HCT116 (cell line): ENCODE measurements around the gene PRKD2. TPM values are rescaled to one million over a fixed set of nuclear protein-coding genes. Genes with fewer than 3 reads are reported as not detected.

Source experiments
- ATAC-seq: fragments of 200-7000 bp; cut with Tn5 transposase; 2 replicates; pipeline ENCODE4 v1.9.1; 2020; ENCODE audit warnings: mild to moderate bottlenecking, moderate library complexity
- BruUV-seq: library from RNA; stranded (reverse); fragments of 400-500 nt; replicated peaks from 2 replicates; lab custom pipeline; 2021; lab: Mats Ljungman, UMichigan
- CTCF ChIA-PET: fragments of 300-600 bp; sonication (Branson Sonifier 250); formaldehyde crosslinking; loops from one replicate; lab custom pipeline; 2021; ENCODE audit warnings: antibody characterized with exemption; lab: Charles Lee
- POLR2A ChIA-PET: fragments of 300-600, 350-600 bp; sonication (Branson Sonifier 250); formaldehyde crosslinking; loops from one replicate; lab custom pipeline; 2021; ENCODE audit warnings: antibody characterized with exemption; lab: Charles Lee
- RAD21 ChIA-PET, 2 experiments: fragments of 300-600 bp; sonication (Branson Sonifier 250); formaldehyde crosslinking; loops; one replicate each; lab custom pipeline; 2023; ENCODE audit warnings: low total read pairs in 2 of 2; ENCODE audit not compliant: uncharacterized antibody in 2 of 2, unreplicated experiment in 2 of 2, low non-redundant PET in 1 of 2; lab: Charles Lee
- DNase-seq: peaks from one replicate; pipeline ENCODE4 v3.0.0-alpha.2; 2010; ENCODE audit warnings: low read depth, low spot score
- H2AFZ ChIP-seq: fragments of 200-600 bp; shearing (Covaris generic), sonication (generic); 2 replicates; pipeline ENCODE4 v1.6.1; 2017; ENCODE audit warnings: low read depth, mixed run types, mixed read lengths, antibody characterized with exemption, low read length; ENCODE audit not compliant: poor library complexity, severe bottlenecking
- H3K27ac ChIP-seq: 2 replicates; pipeline ENCODE4 v1.5.1; 2012; ENCODE audit warnings: low read depth, low read length
- H3K27me3 ChIP-seq: fragments of 200-600 bp; sonication (generic); 2 replicates; pipeline ENCODE4 v1.6.1; 2016; ENCODE audit warnings: mixed run types, low read length, mixed read lengths; ENCODE audit not compliant: insufficient read depth
- H3K36me3 ChIP-seq, 2 experiments: fragments of 200-500 bp in 1 of 2; fragments of 200-600 bp in 1 of 2; sonication (Bioruptor generic) in 1 of 2; sonication (generic) in 1 of 2; 2 replicates each; pipeline versions ENCODE4 v1.5.1 to v1.6.1; 2014 to 2016; ENCODE audit warnings: low read length in 2 of 2, inconsistent platforms in 1 of 2, mixed read lengths in 1 of 2, mixed run types in 1 of 2; ENCODE audit not compliant: insufficient read depth in 2 of 2, control insufficient read depth in 1 of 2
- H3K4me1 ChIP-seq, 2 experiments: fragments of 200-600 bp in 1 of 2; sonication (generic) in 1 of 2; 2 replicates each; pipeline versions ENCODE4 v1.5.1 to v1.6.1; 2012 to 2017; ENCODE audit warnings: low read length in 2 of 2, inconsistent platforms in 1 of 2, mild to moderate bottlenecking in 1 of 2, mixed read lengths in 1 of 2, mixed run types in 1 of 2, moderate library complexity in 1 of 2; ENCODE audit not compliant: insufficient read depth in 2 of 2, control insufficient read depth in 1 of 2
- H3K4me2 ChIP-seq: fragments of 200-600 bp; sonication (generic); 2 replicates; pipeline ENCODE4 v1.6.1; 2017; ENCODE audit warnings: mixed run types, low read length, mixed read lengths
- H3K4me3 ChIP-seq, 2 experiments: fragments of 200-600 bp in 1 of 2; sonication (generic) in 1 of 2; replicated peaks in 1 of 2; 2 replicates each; pipeline ENCODE4 v1.5.1; 2011 to 2016; ENCODE audit warnings: low read length in 2 of 2, control low read depth in 1 of 2, low read depth in 1 of 2, mild to moderate bottlenecking in 1 of 2, mixed read lengths in 1 of 2, mixed run types in 1 of 2
- H3K79me2 ChIP-seq: fragments of 200-600 bp; sonication (generic); 2 replicates; pipeline ENCODE4 v1.6.1; 2017; ENCODE audit warnings: mild to moderate bottlenecking, mixed run types, low read length, moderate library complexity, mixed read lengths; ENCODE audit not compliant: insufficient read depth
- H3K9ac ChIP-seq: fragments of 200-600 bp; sonication (generic); 2 replicates; pipeline ENCODE4 v1.6.1; 2016; ENCODE audit warnings: low read length, mixed read lengths
- H3K9me2 ChIP-seq: fragments of 200-600 bp; sonication (generic), shearing (Covaris generic); 2 replicates; pipeline ENCODE4 v1.6.1; 2017; ENCODE audit warnings: mixed run types, mild to moderate bottlenecking, moderate library complexity; ENCODE audit not compliant: insufficient read depth
- H3K9me3 ChIP-seq, 2 experiments: fragments of 200-500 bp in 1 of 2; fragments of 200-600 bp in 1 of 2; sonication (Bioruptor generic) in 1 of 2; sonication (generic) in 1 of 2; 2 replicates each; pipeline ENCODE4 v1.6.1; 2014 to 2017; ENCODE audit warnings: low read length in 2 of 2, mixed read lengths in 2 of 2, inconsistent platforms in 1 of 2, low read depth in 1 of 2, mild to moderate bottlenecking in 1 of 2, mixed run types in 1 of 2, moderate library complexity in 1 of 2; ENCODE audit not compliant: control insufficient read depth in 1 of 2, insufficient read depth in 1 of 2
- H4K20me1 ChIP-seq: fragments of 200-600 bp; sonication (generic), shearing (Covaris generic); 2 replicates; pipeline ENCODE4 v1.6.1; 2017; ENCODE audit warnings: mixed run types, mild to moderate bottlenecking, moderate library complexity; ENCODE audit not compliant: insufficient read depth
- EGR1 ChIP-seq: IDR thresholded peaks from 2 replicates; pipeline ENCODE4 v1.6.1; 2012; ENCODE audit warnings: low read depth
- FOSL1 ChIP-seq: IDR thresholded peaks from 2 replicates; pipeline ENCODE4 v1.6.1; 2012; ENCODE audit warnings: low read depth
- JUND ChIP-seq: IDR thresholded peaks from 2 replicates; pipeline ENCODE4 v1.6.1; 2012
- POLR2A ChIP-seq: IDR thresholded peaks from 2 replicates; pipeline ENCODE4 v1.7.0; 2011; ENCODE audit warnings: borderline replicate concordance; ENCODE audit not compliant: insufficient read depth, insufficient read length; ENCODE audit errors: extremely low read depth
- RAD21 ChIP-seq: IDR thresholded peaks from 2 replicates; pipeline ENCODE4 v1.6.1; 2012; ENCODE audit warnings: low read depth, mild to moderate bottlenecking
- SRF ChIP-seq: IDR thresholded peaks from 2 replicates; pipeline ENCODE4 v1.6.1; 2012; ENCODE audit warnings: low read depth
- TCF7L2 ChIP-seq: IDR thresholded peaks from 2 replicates; pipeline ENCODE4 v1.7.0; 2011; ENCODE audit warnings: borderline replicate concordance, inconsistent platforms; ENCODE audit not compliant: insufficient read depth, insufficient read length; ENCODE audit errors: extremely low read depth
- YY1 ChIP-seq: IDR thresholded peaks from 2 replicates; pipeline ENCODE4 v1.6.1; 2011; ENCODE audit warnings: low read length, low read depth, moderate library complexity, mild to moderate bottlenecking; ENCODE audit not compliant: insufficient replicate concordance; ENCODE audit errors: extremely low read depth
- ZNF274 ChIP-seq: fragments of 200-500 bp; sonication (Bioruptor generic); IDR thresholded peaks from 2 replicates; pipeline ENCODE4 v1.6.1; 2014; ENCODE audit warnings: mild to moderate bottlenecking, low read depth, low read length, inconsistent platforms
- intact Hi-C: fragments of 100-400 bp; cut with micrococcal nuclease; formaldehyde crosslinking; loops from 2 replicates; pipeline ENCODE4 v1.10.0; 2022
- total RNA-seq: library from RNA; stranded (reverse); gene quantifications from one replicate; pipeline ENCODE4 v1.2.1, GENCODE V29; 2021; ENCODE audit not compliant: unreplicated experiment

The PRKD2 gene
- total RNA-seq, 1 experiment from 2014 or later: 73.5 TPM

- H3K4me2 ChIP-seq: peak overlapping the region; percentile 92
- H3K36me3 ChIP-seq: peaks cover 0 to 18% of the 10 kb centered on the region in 2 experiments; a peak in 2 of 4 replicates
- H4K20me1 ChIP-seq: no peaks in the 10 kb centered on the region
- H3K27ac ChIP-seq: peak overlapping the region; percentile 90
- ChIA-PET CTCF (interaction anchor here (0.6 to 1.9 kb wide), 3 partner anchors 9 to 44 kb away, joined by 3 to 5 read pairs (median 4); no protein-coding TSS in a partner anchor), POLR2A (interaction anchor here (0.7 to 1.4 kb wide), 2 partner anchors 15 to 24 kb away, joined by 3 to 5 read pairs; no protein-coding TSS in a partner anchor), RAD21 (no interaction called here)
- peak overlapping the region; percentile 84 for H3K9ac ChIP-seq
- no peaks in the 10 kb centered on the region for H3K27me3 ChIP-seq
- no peak for TF ChIP-seq EGR1
- TF ChIP-seq RAD21: no peak
- TF ChIP-seq TCF7L2: no peak
- TF ChIP-seq ZNF274: no peak
- TF ChIP-seq POLR2A: no peak
- TF ChIP-seq YY1: no peak
- ATAC-seq (peak; percentile 1), DNase-seq (no peak)
- H3K79me2 ChIP-seq: peaks cover 27% of the 10 kb centered on the region
- no peak overlapping the region for H2AFZ ChIP-seq
- intact Hi-C loops: no loop called here
- H3K4me1 ChIP-seq: peaks cover 10 to 36% of the 10 kb centered on the region in 2 experiments; a peak in 3 of 4 replicates
- H3K9me2 ChIP-seq: no peaks in the 10 kb centered on the region
- H3K4me3 ChIP-seq: peak overlapping the region; percentile 82 to 90
- BruUV-seq: no TSS peak
- no peaks in the 10 kb centered on the region for H3K9me3 ChIP-seq
These were observed 261 bp downstream of the PRKD2 start for GRCh38 chr19:46716672-46717033.

GRCh38 chr19:46715975-46716671, 791 bp downstream of the PRKD2 start:
- no peaks in the 10 kb centered on the region for H3K9me3 ChIP-seq
- TF ChIP-seq SRF (no peak), EGR1 (no peak), FOSL1 (no peak), JUND (no peak)
- H4K20me1 ChIP-seq: no peaks in the 10 kb centered on the region
- no peak overlapping the region for H2AFZ ChIP-seq
- H3K27ac ChIP-seq: peak overlapping the region; percentile 90
- CTCF ChIA-PET: interaction anchor here (1.9 kb wide), 1 partner anchor 12 kb away, joined by 5 read pairs; no protein-coding TSS in a partner anchor
- peak overlapping the region; percentile 92 for H3K4me2 ChIP-seq
- peak overlapping the region; percentile 84 for H3K9ac ChIP-seq
- POLR2A ChIA-PET: interaction anchor here (0.6 to 1.4 kb wide), 3 partner anchors 16 to 124 kb away, joined by 3 to 5 read pairs (median 3); no protein-coding TSS in a partner anchor
- peaks cover 28% of the 10 kb centered on the region for H3K79me2 ChIP-seq
- intact Hi-C loops: no loop called here
- peaks cover 2 to 14% of the 10 kb centered on the region in 2 experiments; a peak in 2 of 4 replicates for H3K36me3 ChIP-seq
- RAD21 ChIA-PET: interaction anchor here in 1 of 2 experiments (0.7 kb wide), 1 partner anchor 51 kb away, joined by 3 read pairs; no protein-coding TSS in a partner anchor
- peak overlapping the region; percentile 82 to 90 for H3K4me3 ChIP-seq
- DNase-seq (no peak), ATAC-seq (no peak)
- H3K4me1 ChIP-seq: peaks cover 10 to 36% of the 10 kb centered on the region in 2 experiments; a peak in 3 of 4 replicates
- no peaks in the 10 kb centered on the region for H3K9me2 ChIP-seq
- BruUV-seq: no TSS peak
- no peaks in the 10 kb centered on the region for H3K27me3 ChIP-seq
